Measurements from ENCODE around the gene RERG. TPM values are rescaled to one million over a fixed set of nuclear protein-coding genes. Genes with fewer than 3 reads are reported as not detected.

The RERG gene
- polyA plus RNA-seq, 3 donors: not detected

GRCh38 chr12:15172060-15172822 is 49.0 kb downstream of the RERG start:
- Histone ChIP-seq H3K4me2 (replicated peaks; ENCODE audit: extremely low read depth, low read length, poor library complexity, severe bottlenecking) (no peak overlapping the region), H3K9me3 (replicated peaks in 1 of 2; ENCODE audit: control insufficient read depth in 1 of 2, insufficient read depth in 1 of 2, low read length in 2 of 2) (no peaks in the 10 kb centered on the region), H3K4me1 (ENCODE audit: control insufficient read depth in 1 of 2, insufficient read depth in 2 of 2, low read length in 2 of 2) (no peaks in the 10 kb centered on the region), H3K27me3 (ENCODE audit: control insufficient read depth in 2 of 2, insufficient read depth in 2 of 2, low read length in 2 of 2) (peaks cover 0 to 3% of the 10 kb centered on the region in 2 donors), H3K27ac (ENCODE audit: low read depth in 1 of 2, low read length in 2 of 2) (no peak overlapping the region), H3K79me2 (ENCODE audit: insufficient read depth, low read length) (no peaks in the 10 kb centered on the region), H4K20me1 (ENCODE audit: insufficient read depth, low read length) (no peaks in the 10 kb centered on the region), H3K4me3 (replicated peaks in 1 of 3; ENCODE audit: low read depth in 2 of 3, low read length in 3 of 3) (no peak overlapping the region), H3K9ac (ENCODE audit: insufficient read depth, low read length, poor library complexity, severe bottlenecking) (no peak overlapping the region), H3K36me3 (replicated peaks in 1 of 2; ENCODE audit: control insufficient read depth in 1 of 2, insufficient read depth in 2 of 2, low read length in 2 of 2) (no peaks in the 10 kb centered on the region), H2AFZ (ENCODE audit: insufficient read depth, low read depth, low read length, poor library complexity, severe bottlenecking) (no peak overlapping the region)
- H3K27ac Mint-ChIP-seq: no peak overlapping the region
- intact Hi-C loops (cut with micrococcal nuclease): no loop called here
- H3K27me3 Mint-ChIP-seq (ENCODE audit: low read depth in 3 of 3): peaks cover 0 to 6% (median 4%) of the 10 kb centered on the region in 3 donors
- no peaks in the 10 kb centered on the region for H3K36me3 Mint-ChIP-seq
- TF ChIP-seq, protein P1, sequence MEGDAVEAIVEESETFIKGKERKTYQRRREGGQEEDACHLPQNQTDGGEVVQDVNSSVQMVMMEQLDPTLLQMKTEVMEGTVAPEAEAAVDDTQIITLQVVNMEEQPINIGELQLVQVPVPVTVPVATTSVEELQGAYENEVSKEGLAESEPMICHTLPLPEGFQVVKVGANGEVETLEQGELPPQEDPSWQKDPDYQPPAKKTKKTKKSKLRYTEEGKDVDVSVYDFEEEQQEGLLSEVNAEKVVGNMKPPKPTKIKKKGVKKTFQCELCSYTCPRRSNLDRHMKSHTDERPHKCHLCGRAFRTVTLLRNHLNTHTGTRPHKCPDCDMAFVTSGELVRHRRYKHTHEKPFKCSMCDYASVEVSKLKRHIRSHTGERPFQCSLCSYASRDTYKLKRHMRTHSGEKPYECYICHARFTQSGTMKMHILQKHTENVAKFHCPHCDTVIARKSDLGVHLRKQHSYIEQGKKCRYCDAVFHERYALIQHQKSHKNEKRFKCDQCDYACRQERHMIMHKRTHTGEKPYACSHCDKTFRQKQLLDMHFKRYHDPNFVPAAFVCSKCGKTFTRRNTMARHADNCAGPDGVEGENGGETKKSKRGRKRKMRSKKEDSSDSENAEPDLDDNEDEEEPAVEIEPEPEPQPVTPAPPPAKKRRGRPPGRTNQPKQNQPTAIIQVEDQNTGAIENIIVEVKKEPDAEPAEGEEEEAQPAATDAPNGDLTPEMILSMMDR (IDR thresholded peaks at IDR 0.05): no peak
- peaks cover 0 to 7% (median 0%) of the 10 kb centered on the region in 7 donors for H3K9me3 Mint-ChIP-seq
- H3K4me3 Mint-ChIP-seq: no peak overlapping the region
- no peak for DNase-seq
- WGBS (ENCODE audit: insufficient coverage): no CpG with 5 or more reads among the region's 3 CpGs
- H3K4me1 Mint-ChIP-seq: no peaks in the 10 kb centered on the region

- TF ChIP-seq, protein P1 (IDR thresholded peaks at IDR 0.05): peak; percentile 8
- Histone ChIP-seq H3K4me2 (replicated peaks; ENCODE audit: extremely low read depth, low read length, poor library complexity, severe bottlenecking) (no peak overlapping the region), H3K4me3 (replicated peaks in 1 of 3; ENCODE audit: low read depth in 2 of 3, low read length in 3 of 3) (no peak overlapping the region), H3K27ac (ENCODE audit: low read depth in 1 of 2, low read length in 2 of 2) (no peak overlapping the region), H3K4me1 (ENCODE audit: control insufficient read depth in 1 of 2, insufficient read depth in 2 of 2, low read length in 2 of 2) (no peaks in the 10 kb centered on the region), H3K9ac (ENCODE audit: insufficient read depth, low read length, poor library complexity, severe bottlenecking) (no peak overlapping the region), H3K9me3 (replicated peaks in 1 of 2; ENCODE audit: control insufficient read depth in 1 of 2, insufficient read depth in 1 of 2, low read length in 2 of 2) (no peaks in the 10 kb centered on the region), H3K27me3 (ENCODE audit: control insufficient read depth in 2 of 2, insufficient read depth in 2 of 2, low read length in 2 of 2) (peaks cover 0 to 3% of the 10 kb centered on the region in 2 donors), H3K79me2 (ENCODE audit: insufficient read depth, low read length) (no peaks in the 10 kb centered on the region), H4K20me1 (ENCODE audit: insufficient read depth, low read length) (no peaks in the 10 kb centered on the region), H3K36me3 (replicated peaks in 1 of 2; ENCODE audit: control insufficient read depth in 1 of 2, insufficient read depth in 2 of 2, low read length in 2 of 2) (no peaks in the 10 kb centered on the region), H2AFZ (ENCODE audit: insufficient read depth, low read depth, low read length, poor library complexity, severe bottlenecking) (no peak overlapping the region)
- H3K27me3 Mint-ChIP-seq (ENCODE audit: low read depth in 3 of 3): peaks cover 2 to 6% (median 4%) of the 10 kb centered on the region in 3 donors
- peaks cover 0 to 7% (median 0%) of the 10 kb centered on the region in 7 donors for H3K9me3 Mint-ChIP-seq
- 83% methylated on average over 1 of the region's 6 CpGs for WGBS (ENCODE audit: insufficient coverage)
- DNase-seq: no peak
- intact Hi-C loops (cut with micrococcal nuclease): no loop called here
- H3K4me3 Mint-ChIP-seq: no peak overlapping the region
- H3K4me1 Mint-ChIP-seq: no peaks in the 10 kb centered on the region
- no peak overlapping the region for H3K27ac Mint-ChIP-seq
- H3K36me3 Mint-ChIP-seq: no peaks in the 10 kb centered on the region
These were observed 50.1 kb downstream of the RERG start for GRCh38 chr12:15171012-15171655.

Measured in CD14-positive monocyte (primary cell).